HG03039 (cell line): Measurements from ENCODE around the gene TTC7B.
"Not testable (repeated sequence)": the region's sequence is repeated elsewhere in the genome, so short reads cannot be mapped to it uniquely, and the experiment has no call there.

Source experiments
- ATAC-seq: cut with Tn5 transposase; IDR thresholded peaks from one replicate; pipeline ENCODE4 v1.9.1; 2021; ENCODE audit warnings: mild to moderate bottlenecking, moderate library complexity; ENCODE audit not compliant: unreplicated experiment

Gene TTC7B, protein sequence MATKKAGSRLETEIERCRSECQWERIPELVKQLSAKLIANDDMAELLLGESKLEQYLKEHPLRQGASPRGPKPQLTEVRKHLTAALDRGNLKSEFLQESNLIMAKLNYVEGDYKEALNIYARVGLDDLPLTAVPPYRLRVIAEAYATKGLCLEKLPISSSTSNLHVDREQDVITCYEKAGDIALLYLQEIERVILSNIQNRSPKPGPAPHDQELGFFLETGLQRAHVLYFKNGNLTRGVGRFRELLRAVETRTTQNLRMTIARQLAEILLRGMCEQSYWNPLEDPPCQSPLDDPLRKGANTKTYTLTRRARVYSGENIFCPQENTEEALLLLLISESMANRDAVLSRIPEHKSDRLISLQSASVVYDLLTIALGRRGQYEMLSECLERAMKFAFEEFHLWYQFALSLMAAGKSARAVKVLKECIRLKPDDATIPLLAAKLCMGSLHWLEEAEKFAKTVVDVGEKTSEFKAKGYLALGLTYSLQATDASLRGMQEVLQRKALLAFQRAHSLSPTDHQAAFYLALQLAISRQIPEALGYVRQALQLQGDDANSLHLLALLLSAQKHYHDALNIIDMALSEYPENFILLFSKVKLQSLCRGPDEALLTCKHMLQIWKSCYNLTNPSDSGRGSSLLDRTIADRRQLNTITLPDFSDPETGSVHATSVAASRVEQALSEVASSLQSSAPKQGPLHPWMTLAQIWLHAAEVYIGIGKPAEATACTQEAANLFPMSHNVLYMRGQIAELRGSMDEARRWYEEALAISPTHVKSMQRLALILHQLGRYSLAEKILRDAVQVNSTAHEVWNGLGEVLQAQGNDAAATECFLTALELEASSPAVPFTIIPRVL

DNA sequence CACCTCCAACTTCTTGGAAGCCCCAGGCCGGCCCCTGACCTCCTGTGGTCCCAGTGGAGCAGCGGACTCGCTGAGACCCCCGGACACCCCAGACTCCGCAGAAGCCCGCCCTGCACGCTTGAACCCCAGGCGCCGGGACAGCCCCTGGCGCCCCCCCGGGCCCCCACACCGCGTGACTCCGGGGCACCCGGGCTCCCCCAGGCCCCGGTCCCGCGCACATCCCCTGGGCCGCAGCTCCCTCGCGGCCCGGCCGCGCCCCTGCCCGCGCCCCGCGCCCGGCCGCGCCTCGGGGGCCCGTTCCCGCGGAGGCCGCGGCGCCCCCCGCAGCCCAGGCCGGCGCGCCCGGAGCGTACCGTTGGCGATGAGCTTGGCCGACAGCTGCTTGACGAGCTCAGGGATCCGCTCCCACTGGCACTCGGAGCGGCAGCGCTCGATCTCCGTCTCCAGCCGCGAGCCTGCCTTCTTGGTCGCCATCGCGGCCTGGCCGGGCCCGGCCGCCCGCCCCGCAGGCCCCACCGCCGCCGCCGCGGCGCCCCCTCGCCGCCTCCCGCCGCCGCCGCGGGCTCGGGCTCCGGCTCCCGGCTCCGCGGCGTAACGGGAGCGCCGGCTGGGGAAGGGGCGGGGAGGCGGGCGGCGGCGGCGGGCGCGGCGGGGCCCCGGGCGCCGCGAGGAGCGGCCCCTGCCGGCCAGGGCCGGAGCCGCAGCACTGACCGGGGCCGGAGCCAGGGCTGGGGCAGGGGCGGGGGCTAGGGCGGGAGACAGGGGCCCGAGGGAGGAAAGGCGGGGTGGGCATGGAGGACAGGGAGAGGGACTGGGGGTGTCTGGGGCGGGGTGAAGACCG, at the start of gene TTC7B:
Gene TTC7B, minus strand, starts transcription at position 609 of the 841 bp plus-strand sequence. Its CDS starts 135 bp downstream, at position 474.
- peak; percentile 55 for ATAC-seq

DNA sequence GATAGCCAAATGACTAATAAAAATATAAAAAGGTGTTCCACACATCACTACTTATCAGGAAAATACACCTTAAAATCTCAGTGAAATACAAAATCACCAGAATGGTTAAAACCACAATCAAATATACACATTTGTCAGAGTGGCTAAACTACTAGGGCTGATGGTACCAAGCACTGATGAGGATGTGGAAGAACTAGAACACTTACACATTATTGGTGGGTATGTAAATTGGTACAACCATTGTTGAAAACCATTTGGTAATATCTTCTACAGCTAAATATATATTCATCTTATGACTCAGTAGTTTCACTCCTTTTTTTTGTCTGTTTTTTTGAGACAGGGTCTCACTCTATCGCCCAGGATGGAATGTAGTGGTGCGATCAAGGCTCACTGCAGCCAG, 48.5 kb upstream of the TTC7B start:
- no peak for ATAC-seq

DNA sequence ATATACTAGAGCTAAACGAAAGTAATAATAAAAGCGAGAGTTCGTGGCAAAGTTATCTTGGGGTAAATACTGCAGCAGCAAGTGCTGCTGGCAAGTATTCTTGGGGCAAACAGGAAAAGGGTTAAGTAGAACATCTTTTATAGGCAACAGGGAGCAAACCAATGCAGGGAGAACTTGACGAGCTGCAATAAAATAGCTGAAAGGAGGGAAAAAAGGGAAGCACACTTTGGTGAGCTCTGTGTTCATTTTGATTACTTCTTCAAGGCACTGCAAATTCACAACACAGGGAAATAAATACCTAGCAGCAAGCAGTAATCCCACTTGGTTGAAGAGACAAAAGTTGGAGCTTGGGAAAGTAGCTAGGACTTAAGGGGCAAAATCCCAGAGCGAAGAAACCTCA, 42.3 kb upstream of the TTC7B start:
- ATAC-seq: no peak

DNA sequence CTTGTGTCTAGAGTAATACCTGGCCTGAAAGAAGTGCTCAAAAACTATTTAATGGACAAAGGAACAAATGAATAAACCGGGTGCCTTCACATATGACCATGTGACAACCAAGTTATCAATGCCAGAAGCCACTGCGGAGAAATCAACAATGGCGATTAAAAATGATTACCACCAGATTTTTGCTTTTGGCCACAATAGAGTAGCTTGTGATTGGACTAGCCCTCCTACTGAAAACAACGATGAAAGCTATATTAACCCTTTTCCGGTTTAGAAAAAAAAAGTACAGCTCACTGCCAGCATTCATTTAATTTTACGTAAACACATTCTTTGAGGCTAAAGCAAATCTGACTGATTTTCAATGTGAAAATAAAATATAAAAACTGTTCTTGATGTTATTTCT, 41.6 kb upstream of the TTC7B start:
- ATAC-seq: no peak

DNA sequence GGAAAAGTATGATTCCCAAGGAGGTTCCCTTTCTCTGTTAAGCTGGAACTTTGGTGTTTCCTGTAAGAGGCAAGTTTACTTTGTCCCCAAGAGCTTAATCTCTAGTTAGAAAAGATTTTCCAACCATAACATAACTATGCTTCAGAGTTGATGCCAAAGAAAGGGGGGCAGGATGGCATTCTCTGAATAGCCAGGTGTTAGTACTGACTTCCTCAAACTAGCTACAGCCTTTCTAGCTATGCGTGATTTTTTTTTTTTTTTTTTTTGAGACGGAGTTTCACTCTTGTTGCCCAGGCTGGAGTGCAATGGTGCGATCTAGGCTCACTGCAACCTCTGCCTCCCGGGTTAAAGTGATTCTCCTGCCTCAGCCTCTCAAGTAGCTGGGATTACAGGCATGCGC, 39.9 kb upstream of the TTC7B start:
- ATAC-seq: not testable (repeated sequence)

DNA sequence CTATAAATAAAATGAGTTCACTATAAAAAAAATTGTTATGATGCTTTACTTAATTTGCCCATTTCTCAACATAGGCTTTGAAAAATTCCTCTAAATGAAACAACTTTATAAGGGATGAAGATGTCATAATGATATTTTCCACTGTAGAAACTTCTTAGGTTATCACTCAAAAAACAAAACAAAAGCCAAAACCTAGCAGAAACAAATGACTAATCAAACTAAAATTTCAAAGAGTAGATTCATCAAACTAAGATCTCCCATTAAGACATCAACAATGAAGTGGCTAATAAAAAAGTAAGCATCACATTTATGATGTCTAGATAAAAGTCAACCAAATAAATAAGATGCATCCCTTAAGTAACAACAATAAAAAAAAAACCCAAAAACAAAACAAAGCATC, 36.9 kb upstream of the TTC7B start:
- no peak for ATAC-seq

DNA sequence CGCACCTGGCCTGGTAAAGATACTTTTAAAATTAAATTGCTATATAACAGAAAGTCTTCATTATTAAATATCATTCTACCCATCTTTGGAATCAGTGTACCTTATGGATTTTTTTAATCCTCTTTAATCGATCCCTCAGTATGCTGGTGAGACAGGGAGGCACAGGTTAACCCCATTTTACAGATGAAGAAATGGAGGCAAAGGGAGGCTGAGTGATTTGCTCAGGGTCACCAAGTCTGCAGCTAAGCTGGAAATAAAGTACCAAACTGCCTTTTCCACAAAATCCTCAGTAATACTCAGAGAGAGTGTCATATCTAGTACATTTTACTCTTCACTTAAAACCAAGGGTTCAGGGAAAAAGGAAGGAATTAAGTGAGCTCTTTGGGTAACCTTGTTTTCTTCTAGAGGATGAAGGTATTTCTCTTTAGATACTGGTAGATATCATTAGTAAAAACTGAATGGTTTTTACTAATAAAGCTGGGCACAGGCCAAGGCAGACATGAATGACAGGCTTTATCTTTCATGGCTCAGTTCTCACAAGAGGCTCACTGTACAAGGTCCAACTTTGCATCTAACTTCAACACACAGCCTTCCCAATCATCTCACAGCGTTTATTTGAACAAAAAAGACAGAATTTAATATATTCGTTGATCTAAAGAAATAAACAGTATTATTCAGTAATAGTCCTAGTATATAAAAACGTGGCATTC, 35.3 kb upstream of the TTC7B start:
- ATAC-seq: no peak

DNA sequence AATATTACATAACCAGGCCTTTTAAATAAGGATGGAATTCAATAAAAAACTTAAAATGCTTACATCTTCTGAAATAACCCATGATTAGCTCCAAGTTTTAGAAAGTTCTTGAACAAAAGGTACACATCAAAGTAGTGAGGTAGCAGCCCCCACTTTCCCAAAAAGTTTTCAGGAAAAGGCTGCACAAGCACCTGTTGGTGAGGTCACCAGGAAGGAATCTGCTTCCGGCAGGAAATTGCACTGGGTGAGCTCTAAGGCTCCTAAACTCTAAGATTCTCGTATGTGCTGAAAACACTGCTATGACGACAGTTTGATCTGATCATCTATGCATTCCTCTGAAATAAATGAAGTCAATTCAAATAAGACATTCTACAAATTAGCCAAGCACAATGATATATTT, 34.3 kb upstream of the TTC7B start:
- no peak for ATAC-seq

DNA sequence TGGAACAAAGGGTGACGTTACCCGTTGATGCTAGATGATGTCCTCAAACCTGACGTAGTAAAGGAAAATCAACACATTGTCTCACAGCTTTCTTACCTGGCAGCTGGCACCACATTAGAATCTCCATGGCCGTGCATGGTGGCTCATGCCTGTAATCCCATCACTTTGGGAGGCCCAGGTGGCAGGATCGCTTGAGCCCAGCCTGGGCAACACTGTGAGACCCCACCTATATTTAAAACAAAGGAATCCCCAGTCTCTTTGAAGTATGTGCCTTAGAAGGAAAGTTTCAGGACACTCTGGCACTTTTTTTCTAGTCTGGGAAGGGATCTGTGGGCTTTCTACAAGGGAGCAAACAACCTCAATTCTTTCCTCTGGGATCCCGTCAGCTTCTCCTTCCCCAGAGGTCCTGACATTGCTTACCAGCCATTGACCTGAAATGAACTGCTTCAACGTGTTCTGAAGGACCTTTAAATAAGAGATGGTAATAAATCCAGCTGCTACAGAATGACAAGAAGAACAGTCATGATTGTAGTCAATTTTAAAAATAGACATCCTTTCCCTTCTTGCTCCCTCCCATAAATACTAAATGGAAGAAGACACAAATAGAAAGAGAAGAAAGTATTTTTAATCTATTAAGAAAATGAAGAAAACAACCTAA, 33.7 kb upstream of the TTC7B start:
- ATAC-seq: no peak

DNA sequence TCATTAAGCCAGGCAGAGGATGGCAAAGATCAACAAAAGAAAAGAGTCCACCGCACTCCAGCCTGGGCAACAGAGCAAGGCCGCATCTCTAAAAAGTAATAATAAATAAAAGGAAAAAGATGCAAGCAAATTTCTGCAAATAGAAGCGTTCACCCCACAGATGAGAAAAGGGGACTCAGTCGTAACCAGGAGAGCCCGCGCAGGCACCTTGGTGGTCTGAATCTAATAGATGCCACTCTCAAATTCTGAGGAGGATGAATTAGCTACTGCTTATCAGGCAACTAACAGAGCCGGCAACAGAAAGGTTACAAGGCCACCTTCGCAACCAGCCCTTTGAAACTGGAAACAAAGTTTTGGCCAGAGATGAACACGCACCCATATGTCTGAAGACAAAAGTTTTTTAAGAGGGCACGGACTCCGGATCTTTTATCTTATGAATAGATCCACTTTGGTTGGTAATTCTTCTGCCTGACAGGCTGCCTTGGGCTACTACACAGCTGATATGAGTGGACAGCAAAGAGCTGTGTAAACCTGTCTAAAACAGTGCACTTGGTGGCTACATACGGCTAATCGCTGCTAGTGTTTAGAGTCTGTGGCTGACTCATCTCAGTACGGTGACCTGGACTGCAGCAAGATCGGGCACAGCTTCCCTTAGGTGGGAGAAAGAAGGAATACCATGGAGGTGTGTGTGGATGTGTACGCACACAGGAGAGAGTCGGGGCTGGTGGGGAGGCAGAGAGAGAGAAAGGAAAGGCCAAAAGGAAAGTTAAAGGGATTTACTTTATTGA, 32.9 kb upstream of the TTC7B start:
- no peak for ATAC-seq

DNA sequence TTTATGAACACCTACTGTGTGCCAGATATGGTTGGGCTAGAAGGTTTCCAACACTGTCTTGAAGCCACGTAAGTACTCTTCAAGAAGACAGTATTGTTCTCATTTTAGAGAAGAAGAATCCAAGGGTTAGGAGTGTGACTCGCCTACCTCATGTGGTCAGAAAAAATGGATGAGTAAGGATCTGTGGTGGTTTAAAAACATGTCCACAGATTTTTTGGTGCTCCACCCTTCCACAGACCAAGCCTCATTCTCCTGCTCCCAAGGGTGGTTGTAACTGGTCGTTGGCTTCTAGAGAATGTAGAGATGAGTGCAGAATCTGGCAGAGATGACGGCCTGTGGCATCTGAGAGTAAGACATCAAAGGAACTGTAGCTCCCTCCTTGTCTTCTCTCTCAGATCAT, 30.3 kb upstream of the TTC7B start:
- ATAC-seq: no peak

DNA sequence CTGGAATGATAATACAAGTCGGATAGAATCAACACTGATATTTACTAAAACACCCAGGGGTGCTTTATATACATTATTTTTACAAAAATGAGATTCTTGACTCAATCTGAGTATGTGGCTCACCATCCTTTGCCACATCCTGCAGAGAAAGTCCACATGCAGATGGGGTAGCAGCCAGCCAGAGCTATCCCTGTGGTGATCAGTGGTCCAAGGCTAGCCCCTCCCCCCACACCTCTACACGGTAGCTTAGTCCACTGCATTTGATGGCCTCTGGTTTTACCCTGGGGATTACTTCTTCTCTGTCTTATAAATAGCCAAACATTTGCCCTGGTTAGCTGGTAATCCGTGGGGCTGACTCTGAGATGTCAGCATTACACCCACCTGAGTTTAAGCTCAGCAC, 28.1 kb upstream of the TTC7B start:
- no peak for ATAC-seq

DNA sequence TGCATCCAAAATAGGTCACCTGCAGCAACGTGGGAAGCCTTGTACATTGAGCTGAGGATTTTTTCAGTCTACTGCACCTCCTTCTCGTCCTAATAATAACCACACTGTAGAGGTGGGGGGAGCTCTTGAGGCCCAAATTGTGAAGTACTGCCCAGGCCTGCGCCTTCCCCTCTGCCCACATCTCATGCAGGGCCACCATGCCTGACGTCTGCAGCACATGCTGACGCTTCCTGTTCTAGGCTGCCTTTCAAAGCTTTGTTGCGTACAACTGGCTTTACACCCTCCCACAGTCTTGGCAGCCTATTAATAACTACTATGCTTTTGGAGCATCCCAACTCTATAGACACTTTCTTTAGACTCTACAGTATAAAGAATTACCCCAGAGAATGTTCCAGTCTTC, 26.5 kb upstream of the TTC7B start:
- no peak for ATAC-seq

DNA sequence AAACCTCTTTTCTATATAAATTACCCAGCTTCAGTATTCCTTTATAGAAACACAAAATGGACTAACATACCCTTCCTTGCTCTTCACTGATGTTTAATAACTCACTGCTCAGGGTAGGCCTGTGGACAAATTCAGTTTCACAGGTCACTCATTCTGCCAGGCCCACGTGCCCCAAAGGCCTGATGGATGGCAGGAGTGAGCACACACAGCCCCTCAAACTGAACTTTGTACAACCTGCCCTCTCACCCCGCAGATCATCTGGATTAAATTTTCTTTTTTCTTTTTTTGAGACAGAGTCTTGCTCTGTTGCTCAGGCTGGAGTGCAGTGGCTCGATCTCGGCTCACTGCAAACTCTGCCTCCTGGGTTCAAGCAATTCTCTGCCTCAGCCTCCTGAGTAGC, 24.4 kb upstream of the TTC7B start:
- not testable (repeated sequence) for ATAC-seq

DNA sequence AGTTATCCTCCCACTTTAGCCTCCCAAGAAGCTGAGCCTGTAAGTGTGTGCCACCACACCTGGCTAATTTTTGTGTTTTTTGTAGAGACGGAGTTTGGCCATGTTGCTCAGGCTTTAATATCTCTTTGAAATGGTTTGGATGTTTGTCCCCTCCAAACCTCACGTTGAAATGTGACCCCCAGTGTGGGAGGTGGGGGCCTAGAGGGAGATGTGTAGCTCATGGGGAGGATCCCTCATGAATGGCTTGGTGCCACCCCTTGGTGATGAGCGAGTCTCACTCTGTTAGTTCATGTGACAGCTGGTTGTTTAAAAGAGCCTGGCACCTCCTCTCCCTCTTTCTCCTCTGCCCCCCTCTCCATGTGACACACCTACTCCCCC, 23.6 kb upstream of the TTC7B start:
- ATAC-seq: no peak

DNA sequence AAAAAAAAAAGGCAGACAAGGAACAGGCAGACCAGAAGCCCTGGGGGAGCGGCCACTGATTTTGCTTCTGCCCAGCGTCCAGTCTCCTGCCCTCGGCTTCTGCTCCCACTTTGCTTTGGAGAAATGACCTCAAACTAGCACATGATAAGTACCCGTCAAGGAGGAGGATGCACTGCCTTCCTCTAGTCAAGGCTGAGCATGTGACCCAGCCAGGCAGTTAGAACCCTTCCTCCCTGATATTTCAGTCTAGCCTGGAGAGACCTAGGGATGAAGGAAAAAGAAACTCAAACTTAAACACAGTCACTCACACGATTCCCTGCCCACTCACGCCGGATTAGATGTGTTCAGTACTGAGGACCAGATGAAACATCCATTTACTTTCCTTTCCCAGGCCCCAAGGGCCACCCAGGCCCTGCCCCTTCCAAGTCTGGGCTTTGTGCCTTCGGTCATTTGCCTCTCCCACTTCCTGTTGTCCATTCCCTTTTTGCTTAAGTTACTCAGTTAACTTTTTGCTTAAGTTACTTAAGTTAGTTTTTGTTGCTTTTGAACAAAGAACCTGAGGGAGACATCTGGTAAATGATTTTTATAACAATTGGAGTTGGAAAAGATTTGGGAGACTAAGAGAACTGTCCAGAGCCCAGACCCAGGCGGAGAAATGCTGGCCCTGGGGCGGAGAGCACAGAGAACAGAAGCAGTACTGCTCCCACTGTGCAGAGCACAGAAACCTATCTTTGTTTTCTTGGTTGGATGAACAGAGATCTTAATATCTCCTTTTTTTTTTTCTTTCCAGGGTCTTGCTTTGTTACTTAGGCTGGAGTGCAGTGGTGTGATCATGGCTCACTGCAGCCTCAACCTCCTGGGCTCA, 23.0 kb upstream of the TTC7B start:
- ATAC-seq: no peak

DNA sequence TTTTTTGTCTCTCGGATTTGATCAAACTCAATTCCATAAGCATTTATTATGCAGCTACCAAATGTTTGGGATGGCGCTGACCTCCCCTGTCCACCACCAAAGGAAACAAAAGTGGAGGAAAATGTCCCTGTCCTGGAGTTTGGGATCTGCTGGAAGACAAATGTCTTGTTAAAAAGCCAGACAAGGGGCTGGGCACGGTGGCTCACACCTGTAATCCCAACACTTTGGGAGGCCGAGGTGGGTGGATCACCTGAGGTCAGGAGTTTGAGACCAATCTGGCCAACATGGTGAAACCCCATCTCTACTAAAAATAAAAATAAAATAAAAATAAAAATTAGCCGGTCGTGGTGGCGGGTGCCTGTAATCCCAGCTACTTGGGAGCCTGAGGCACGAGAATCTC, 22.3 kb upstream of the TTC7B start:
- not testable (repeated sequence) for ATAC-seq

DNA sequence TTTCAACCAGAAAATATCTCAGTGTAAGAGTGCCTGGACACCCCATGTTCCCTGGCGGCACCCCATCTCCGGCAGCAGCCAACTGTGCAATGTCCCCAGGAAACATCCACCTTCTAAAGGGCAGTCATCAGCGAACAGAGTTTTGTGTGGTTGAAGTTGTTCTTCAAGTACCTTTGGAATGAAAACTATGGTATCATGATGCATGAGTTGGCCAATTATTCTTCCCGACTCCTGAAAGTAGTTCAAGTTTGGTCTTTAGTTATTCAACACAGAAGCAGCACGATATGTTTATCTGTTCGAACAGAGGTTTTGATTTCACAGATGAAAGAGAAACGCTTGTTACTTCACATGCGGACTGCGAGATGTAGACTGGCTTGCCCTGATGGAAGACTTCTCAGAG, 21.1 kb upstream of the TTC7B start:
- ATAC-seq: no peak
